ENCODE data around the gene SEC24D. TPM values are rescaled to one million over a fixed set of nuclear protein-coding genes. Genes with fewer than 3 reads are reported as not detected.

Gene SEC24D
- total and polyA plus RNA-seq, 2 of the 8 experiments (the other 6 are each of a cell fraction or from before 2014, with no cell fraction given): 28.9 to 91.6 TPM

DNA sequence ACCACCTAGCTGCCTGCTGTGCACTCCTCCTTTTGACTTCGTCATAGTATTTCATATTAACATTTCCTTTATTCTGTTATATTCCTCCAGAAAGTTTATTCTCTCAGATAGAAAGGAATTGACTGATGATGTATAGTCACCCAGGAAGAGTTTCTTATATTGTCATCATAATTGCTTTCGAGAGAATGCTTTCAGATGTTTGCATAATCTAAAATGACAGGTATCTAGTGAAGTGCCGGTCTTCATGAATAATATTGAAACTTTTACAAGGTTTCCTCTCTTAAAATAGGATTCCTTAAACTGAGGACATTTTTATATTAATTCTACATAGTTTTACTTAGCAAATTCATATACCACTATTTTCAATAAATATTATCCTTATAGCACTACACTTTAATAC lies 10.1 kb downstream of the SEC24D start:
- Histone ChIP-seq H3K4me3 (ENCODE audit: extremely low read depth in 1 of 4, insufficient read depth in 2 of 4, low read depth in 3 of 4, low read length in 4 of 4) (no peak overlapping the region), H4K8ac (ENCODE audit: extremely low read depth, insufficient read depth, low read length) (no peak overlapping the region), H3K4ac (replicated peaks; ENCODE audit: insufficient read length, low read depth, low read length) (no peak overlapping the region), H3K14ac (ENCODE audit: insufficient read length) (no peak overlapping the region), H2BK15ac (ENCODE audit: low read length) (no peak overlapping the region), H3K4me2 (ENCODE audit: insufficient read depth in 1 of 2, low read depth in 2 of 2, low read length in 2 of 2) (no peak overlapping the region), H2BK12ac (ENCODE audit: low read depth, low read length) (no peak overlapping the region), H3K79me1 (ENCODE audit: low read depth, low read length) (peaks cover 3% of the 10 kb centered on the region; the same call in 1 of the 2 replicates), H3K9me3 (ENCODE audit: insufficient read depth in 2 of 2, low read depth in 1 of 2, low read length in 1 of 2) (no peaks in the 10 kb centered on the region), H3K27ac (ENCODE audit: low read depth, low read length) (no peak overlapping the region), H3K27me3 (replicated peaks in 1 of 4; ENCODE audit: control insufficient read depth in 3 of 4, extremely low read depth in 1 of 4, insufficient read depth in 3 of 4, low read length in 3 of 4) (no peaks in the 10 kb centered on the region), H3K36me3 (ENCODE audit: control insufficient read depth in 2 of 4, insufficient read depth in 4 of 4, low read length in 3 of 4) (peaks cover 0 to 37% (median 19%) of the 10 kb centered on the region in 4 experiments; a peak in 7 of 8 replicates), H3K4me1 (replicated peaks in 1 of 4; ENCODE audit: control insufficient read depth in 3 of 4, insufficient read depth in 4 of 4, low read length in 3 of 4) (peaks cover 0 to 9% (median 5%) of the 10 kb centered on the region in 4 experiments), H4K5ac (ENCODE audit: insufficient read length, low read depth, low read length) (no peak overlapping the region), H3K9ac (replicated peaks in 1 of 4; ENCODE audit: extremely low read depth in 1 of 4, low read depth in 3 of 4, low read length in 3 of 4) (no peak overlapping the region), H3K23ac (ENCODE audit: insufficient read length) (no peak overlapping the region), H2AK5ac (ENCODE audit: low read depth, low read length) (no peak overlapping the region), H3K79me2 (ENCODE audit: control insufficient read depth in 1 of 2, insufficient read depth in 2 of 2, low read length in 2 of 2) (peaks cover 3 to 90% of the 10 kb centered on the region in 2 experiments; a peak in 3 of 4 replicates), H3K56ac (replicated peaks; ENCODE audit: insufficient read length, low read depth, low read length) (no peak overlapping the region), H4K20me1 (replicated peaks in 1 of 2; ENCODE audit: control insufficient read depth in 1 of 2, insufficient read depth in 2 of 2, low read length in 2 of 2) (peaks cover 0 to 1% of the 10 kb centered on the region in 2 experiments), H2BK5ac (ENCODE audit: low read depth, low read length) (no peak overlapping the region), H3K23me2 (ENCODE audit: low read depth, low read length) (no peaks in the 10 kb centered on the region), H2BK120ac (replicated peaks; ENCODE audit: low read depth, low read length) (no peak overlapping the region), H2AFZ (ENCODE audit: low read length) (no peak overlapping the region), H2BK20ac (ENCODE audit: low read length) (no peak overlapping the region), H3K18ac (ENCODE audit: extremely low read depth, low read length) (no peak overlapping the region), H4K91ac (replicated peaks; ENCODE audit: insufficient read length, low read length) (no peak overlapping the region)
- DNase-seq (ENCODE audit: low read depth in 1 of 2, low spot score in 2 of 2) (no peak), FAIRE-seq (no peak)
- ChIA-PET POLR2A (ENCODE audit: partially characterized antibody) (interaction anchor here (0.8 to 1.1 kb wide), 3 partner anchors 13 to 29 kb away, joined by 3 read pairs; no protein-coding TSS in a partner anchor), CTCF (ENCODE audit: partially characterized antibody) (interaction anchor here (0.6 to 2.0 kb wide), 8 partner anchors 9 to 475 kb away, joined by 3 to 6 read pairs (median 4); partner anchors contain the start of genes SEC24D and SYNPO2)
- 89% methylated on average over 3 of the region's 3 CpGs; no CpG with 5 or more reads in 1 of the 2 experiments for WGBS, 2 experiments (ENCODE audit: extremely low coverage in 1 of 2, insufficient coverage in 1 of 2, insufficient read length in 1 of 2, insufficient replicate concordance in 2 of 2, low coverage in 1 of 2, low lambda C conversion rate in 2 of 2, missing lambda C conversion rate in 1 of 2)
- TF ChIP-seq SIN3A (conservative IDR thresholded peaks at IDR 0.05 in 1 of 2, IDR thresholded peaks at IDR 0.05 in 1 of 2; ENCODE audit: low read depth in 1 of 2, low read length in 2 of 2) (no peak), POLR2A (IDR thresholded peaks at IDR 0.05; ENCODE audit: control extremely low read depth in 1 of 2, low read depth in 2 of 2, low read length in 2 of 2) (no peak), CBX8 (IDR thresholded peaks at IDR 0.05; ENCODE audit: borderline replicate concordance, low read depth, low read length) (no peak), EP300 (IDR thresholded peaks at IDR 0.05; ENCODE audit: borderline replicate concordance in 1 of 2, low read depth in 2 of 2, low read length in 2 of 2) (no peak), SP1 (IDR thresholded peaks at IDR 0.05; ENCODE audit: low read depth, low read length) (no peak), SAP30 (IDR thresholded peaks at IDR 0.05; ENCODE audit: insufficient read depth, insufficient replicate concordance, low read length) (no peak), BRCA1 (IDR thresholded peaks at IDR 0.05; ENCODE audit: low read depth, low read length) (no peak), TEAD4 (IDR thresholded peaks at IDR 0.05; ENCODE audit: low read depth, low read length) (no peak), TAF1 (IDR thresholded peaks at IDR 0.05; ENCODE audit: low read depth, low read length) (no peak), RXRA (IDR thresholded peaks at IDR 0.05; ENCODE audit: insufficient read depth, low read depth, low read length) (no peak), ASH2L (IDR thresholded peaks at IDR 0.05; ENCODE audit: low read length) (no peak), EGR1 (IDR thresholded peaks at IDR 0.05; ENCODE audit: borderline replicate concordance, low read depth, low read length) (no peak), SIRT6 (IDR thresholded peaks at IDR 0.05; ENCODE audit: low read length) (no peak)
- TF ChIP-seq, protein P1, sequence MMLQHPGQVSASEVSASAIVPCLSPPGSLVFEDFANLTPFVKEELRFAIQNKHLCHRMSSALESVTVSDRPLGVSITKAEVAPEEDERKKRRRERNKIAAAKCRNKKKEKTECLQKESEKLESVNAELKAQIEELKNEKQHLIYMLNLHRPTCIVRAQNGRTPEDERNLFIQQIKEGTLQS (IDR thresholded peaks at IDR 0.05; ENCODE audit: insufficient read depth, low read depth, low read length): no peak
